Hypothalamus (tissue), 51 donors: Measurements from ENCODE around the gene TMED8.
"Not testable (repeated sequence)": the region's sequence is repeated elsewhere in the genome, so short reads cannot be mapped to it uniquely, and the experiment has no call there.

Source experiments
- DNase-seq, 51 donors: peaks; one replicate each; lab custom pipeline; 2025; lab: John Stamatoyannopoulos, UW

Gene TMED8

DNA sequence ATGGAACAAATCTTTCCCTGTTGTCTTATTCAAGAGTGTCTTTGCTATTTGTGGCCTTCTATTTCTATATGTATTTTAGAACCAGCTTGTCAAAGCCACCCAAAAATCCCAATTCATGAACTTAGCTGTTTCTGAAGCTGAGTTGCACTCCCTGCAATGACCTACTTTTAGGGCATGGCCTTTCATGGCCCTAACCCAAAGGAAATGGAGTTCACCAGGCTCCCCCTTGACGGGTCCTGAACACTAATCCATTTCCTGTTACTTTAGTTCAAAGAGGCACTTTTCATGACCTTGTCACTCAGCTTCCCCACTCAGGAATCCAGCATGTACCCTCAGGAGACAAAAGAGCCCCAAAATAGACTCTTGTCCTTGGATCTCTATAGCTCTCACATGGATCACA lies 7.6 kb downstream of the TMED8 start:
- no peak for DNase-seq

DNA sequence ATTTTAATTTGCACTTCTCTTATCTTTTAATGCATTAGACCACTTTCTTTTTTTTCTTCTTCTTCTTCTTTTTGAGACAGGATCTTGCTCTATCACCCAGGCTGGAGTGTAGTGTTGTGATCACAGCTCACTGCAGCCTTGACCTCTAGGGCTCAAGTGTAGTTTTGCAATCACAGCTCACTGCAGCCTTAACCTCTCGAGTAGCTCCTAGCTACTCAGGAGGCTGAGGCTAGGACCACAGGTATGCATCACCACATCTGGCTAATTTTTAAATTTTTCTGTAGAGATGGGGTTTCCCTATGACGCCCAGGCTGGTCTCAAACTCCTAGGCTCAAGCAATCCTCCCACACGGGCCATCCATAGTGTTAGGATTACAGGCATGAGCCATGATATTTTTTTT lies 12.7 kb downstream of the TMED8 start:
- no peak for DNase-seq

DNA sequence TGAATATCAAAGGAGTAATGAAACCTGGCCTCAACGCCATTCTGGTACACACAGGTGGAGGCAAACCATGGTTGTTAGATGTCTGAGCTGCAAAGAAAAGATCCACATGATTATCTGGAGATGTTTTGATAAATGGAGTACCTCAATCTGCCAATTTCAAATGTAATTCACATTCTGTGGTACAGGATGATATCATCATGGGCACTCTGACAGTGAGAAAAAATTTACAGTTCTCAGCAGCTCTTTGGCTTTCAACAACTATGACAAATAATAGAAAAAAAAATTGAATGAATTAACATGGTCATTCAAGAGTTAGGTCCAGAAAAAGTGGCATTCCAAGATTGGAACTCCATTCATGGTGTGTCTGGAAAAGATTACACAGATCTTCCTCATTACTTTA lies 17.3 kb downstream of the TMED8 start:
- DNase-seq = no peak

DNA sequence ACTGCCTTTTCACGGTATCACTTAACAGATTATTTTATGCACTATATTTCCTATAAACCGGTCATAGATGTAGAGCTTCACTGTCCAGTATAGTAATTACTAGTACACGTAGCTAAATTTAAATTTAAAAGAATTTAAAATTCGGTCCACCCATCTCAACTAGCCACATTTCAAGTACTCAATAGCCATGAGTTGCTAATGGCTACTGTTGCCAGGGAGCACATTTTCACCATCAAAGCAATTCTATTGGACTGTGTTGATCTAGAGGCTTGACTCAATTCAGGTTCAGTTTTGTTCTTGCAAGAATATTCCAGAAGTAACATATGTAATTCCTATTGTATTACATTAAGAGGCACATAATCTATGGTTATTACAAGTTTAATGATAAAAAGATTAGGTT lies 20.0 kb downstream of the TMED8 start:
- no peak for DNase-seq

DNA sequence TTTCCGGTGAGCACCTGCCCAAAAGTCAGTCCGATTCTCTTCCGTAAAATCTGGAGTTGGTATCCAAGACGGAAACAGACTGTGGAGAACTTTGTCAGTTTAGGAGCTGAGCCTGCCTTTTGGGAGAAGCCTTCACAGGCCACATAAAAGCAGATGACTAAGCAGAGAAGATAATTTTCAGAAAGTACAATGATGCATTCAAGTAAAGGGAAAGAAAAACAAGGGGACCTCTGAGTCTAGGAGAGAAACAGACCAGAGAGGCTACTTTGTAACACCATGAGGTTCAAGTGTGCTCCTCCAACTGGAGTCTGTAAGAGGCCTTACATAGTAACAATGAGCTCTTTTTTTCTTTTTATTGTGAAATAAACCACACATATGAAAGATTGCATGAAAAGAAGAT lies 21.1 kb downstream of the TMED8 start:
- DNase-seq = no peak

DNA sequence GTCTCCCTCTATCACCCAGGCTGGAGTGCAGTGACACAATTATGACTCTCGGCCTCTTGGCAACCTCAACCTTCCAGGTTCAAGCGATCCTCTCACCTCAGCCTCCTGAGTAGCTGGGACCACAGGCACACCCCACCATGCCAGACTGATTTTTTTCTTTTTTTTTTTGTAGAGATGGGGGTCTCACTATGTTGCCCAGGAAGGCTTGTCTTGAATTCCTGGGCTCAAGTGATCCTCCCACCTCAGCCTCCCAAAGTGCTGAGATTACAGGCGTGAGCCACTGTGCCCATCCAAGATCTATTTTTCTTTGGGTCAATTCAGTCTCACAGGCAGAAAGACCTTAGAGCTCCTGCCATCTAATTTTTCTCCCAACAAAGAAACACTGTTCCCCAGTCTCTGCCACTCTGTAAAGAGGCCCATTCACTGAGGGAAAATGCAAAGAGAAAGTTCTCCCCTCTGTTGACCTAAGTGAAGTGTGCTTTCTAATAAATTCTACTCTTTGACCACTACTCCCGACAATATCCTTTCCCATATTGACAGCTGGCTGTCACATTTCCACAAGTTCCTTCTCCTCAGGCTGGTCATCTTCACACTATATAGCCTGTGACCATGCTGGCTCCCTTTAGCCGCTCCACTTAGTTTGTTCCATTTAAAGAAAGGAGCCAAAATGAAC lies 23.3 kb downstream of the TMED8 start:
- DNase-seq = peak in 2 of 51 donors; percentile 25 to 28

DNA sequence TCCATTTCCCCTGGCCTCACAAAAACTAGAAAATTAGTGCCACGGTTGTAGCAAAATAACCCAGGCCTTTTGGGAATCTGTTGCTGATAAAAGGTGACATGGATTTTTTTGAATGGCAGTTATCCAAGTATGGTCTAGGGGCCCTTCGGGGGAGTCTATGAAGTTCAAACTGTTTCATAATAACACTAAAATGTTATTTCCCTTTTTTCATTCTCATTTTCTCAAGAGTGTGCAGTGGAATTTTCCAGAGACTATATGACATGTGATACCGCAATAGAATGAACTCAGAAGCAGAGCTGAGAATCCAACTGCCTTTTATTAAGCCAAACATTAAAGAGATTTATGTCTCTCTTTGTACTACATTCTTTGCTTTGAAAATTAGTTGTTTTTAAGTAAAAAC lies 29.1 kb downstream of the TMED8 start:
- no peak for DNase-seq

DNA sequence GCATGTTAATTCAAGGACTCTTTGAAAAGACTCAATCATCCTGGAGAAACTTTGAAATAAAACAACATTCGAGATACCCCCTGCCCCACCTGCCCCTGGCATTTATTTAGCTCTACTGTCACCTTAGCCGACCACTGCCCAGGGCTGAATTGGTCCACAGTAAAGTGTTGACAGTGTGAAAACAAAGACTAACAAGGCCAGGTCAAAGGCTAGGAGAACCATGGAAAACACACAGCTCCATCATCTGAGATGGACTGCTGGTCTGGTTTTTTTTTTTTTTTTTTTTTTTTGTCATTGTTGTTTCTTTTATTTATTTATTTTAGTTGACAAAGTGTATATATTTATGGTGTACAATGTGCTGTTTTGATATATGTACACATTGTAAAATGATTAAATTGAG lies 30.4 kb downstream of the TMED8 start:
- DNase-seq = no peak

DNA sequence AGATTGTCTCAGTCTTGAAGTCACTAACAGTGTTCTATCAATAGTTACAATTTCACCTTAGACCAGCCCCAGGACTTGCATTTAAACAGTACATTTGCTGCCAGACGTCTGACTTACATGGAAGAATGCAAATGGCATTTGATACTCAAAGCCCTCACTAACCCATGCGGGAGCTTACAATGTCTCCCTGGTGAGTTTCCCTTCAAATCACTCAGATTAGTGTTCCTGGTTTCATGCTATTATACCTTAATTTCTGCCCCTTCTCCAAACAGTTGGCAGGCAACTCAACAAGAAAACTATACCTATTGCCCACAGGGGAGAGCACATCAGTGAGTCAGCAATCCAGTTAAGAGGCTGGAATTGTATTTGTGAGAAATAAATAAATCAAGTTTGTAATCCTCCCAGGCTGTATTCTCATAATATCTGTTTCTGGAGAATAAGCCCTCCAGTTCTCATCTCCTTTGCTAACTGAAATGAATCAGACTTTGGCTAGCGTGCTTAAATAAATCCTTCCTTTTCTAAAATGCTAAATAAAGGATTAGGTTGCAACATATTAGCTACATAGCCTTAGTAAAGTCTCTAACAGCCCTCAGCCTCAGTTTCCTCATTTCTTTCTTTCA lies 32.4 kb downstream of the TMED8 start:
- no peak for DNase-seq

DNA sequence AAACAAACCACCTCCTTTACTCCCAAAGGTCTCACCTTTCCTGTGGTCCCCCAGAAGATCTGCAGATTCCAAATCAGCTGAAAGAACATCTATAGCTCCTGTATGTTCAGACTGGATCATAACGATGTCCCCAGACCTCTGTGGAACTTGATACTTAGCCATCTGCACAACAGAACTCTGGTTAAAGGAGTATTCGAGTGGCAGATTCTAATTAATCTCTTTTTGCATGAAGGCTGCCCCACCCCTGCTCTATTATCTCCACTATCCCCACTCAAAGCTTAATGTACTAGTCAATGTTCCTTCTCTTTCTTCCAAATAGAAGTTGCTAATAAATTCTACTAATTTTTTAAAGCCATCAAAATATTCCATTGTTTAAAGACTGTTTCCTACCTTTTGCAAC lies 33.2 kb downstream of the TMED8 start:
- no peak for DNase-seq

DNA sequence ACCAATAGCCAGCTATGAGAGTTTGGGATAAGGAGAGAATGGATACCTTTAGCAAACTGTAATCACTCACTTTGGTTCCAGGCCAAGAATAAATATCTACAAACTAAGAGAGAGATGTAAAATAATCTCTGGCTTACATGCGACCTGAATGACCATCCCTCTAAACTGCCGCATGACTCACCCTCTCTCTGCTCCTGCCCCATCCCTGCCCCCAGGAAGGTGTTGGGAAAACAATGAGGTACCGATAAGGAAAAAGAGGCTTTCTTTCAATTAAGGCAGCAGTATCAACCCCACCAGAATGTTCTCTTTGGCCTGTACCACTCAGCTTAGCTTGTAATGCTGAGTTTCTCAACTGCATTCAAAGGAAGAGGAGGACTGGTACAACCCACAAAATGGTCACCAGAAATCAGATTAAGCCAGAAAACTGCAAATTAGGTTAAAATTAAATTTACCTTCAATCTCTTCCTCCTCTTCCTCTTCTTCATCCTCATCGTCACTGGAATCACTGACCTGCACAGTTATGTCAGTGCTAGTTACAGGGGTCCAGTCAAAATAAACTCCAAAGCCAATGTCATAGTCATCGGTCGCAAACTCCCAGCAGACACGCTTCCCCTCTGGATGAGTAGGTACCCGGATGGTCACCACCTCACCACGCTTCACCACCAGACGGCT lies 34.0 kb downstream of the TMED8 start:
- DNase-seq = no peak

DNA sequence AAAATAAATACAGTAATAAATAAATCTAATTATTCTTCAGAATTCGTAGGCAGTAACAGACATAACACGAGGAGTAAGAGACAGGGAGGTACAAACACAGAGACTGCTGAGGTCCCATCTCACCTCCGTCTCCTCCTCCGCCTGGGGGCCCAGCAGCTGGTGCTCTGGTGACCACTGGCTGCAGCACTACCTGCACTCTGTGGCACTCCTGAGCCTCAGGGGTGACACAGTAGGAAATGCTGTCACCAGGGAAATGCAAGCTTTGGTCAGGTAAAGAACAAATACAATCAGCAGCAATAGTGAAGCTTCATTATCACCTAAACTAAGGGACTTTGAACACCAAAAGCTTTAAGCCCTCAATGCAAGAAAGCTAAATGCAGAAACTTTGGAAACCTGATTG lies 36.5 kb downstream of the TMED8 start:
- DNase-seq = no peak

DNA sequence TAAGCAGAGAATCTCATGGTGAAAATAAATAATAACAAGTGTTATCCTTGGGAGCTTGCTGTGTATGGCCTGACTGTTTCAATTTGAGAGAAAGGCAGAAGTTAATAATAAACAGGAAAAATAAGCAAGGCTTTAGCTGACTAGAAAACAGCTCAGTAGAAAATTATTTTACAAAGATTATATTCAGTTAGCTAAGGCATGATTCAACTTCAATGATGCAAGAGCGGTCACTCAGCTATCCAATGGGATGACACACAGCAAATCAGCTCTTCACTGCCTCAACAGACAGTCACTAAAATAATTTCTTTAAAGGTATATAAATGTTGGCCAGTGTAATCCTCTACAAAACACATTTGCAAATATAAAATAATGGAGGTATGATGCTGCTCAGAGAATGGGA lies 37.5 kb downstream of the TMED8 start:
- DNase-seq = no peak

DNA sequence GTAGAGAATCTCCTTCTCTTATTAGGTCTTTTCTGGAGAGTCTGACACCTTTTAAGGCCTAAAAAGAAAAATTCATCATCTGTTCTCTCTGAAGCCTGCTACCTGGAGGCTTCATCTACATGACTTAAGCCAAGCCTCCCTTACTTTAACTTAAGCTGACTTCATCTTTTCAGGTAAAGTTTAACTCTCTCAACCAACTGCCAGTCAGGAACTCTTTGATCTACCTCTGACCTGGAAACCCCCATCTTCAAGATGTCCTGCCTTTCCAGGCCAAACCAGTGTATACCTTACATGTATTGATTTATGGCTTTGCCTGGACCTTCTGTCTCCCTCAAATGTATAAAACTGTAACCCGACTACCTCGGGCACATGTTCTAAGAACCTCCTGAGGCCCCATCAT lies 38.6 kb downstream of the TMED8 start:
- DNase-seq = no peak

DNA sequence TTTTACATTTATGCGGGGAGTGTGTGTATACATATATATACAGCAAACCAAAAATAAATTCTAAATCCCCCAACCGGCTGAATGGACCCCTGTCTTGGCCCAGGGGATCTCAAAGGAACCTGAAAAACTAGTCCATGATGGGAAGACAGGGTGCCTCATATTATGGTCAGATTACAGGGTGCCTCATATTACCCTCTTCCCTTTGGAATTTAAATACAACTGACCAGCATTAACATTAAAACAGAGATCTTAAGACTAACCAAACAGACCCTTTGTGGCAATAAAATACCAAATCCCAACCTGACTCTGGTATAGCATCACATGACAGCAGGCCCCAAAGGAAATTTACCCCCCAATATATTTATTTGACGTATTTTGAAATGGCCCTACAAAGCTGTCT lies 39.0 kb downstream of the TMED8 start:
- no peak for DNase-seq

DNA sequence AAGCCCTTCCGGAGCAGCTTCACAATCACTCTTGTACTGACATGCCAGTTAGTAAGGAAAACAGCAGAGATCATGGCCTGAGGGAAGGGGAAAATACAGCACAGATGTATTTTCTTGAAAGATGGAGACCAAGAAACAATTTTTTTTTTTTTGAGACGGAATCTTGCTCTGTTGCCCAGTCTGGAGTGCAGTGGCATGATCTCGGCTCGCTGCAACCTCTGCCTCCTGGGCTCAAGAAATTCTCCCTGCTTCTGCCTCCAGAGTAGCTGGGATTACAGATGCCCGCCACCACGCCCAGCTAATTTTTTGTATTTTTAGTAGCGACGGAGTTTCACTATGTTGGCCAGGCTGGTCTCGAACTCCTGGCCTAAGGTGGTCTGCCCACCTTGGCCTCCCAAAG lies 39.6 kb downstream of the TMED8 start:
- DNase-seq = not testable (repeated sequence)

DNA sequence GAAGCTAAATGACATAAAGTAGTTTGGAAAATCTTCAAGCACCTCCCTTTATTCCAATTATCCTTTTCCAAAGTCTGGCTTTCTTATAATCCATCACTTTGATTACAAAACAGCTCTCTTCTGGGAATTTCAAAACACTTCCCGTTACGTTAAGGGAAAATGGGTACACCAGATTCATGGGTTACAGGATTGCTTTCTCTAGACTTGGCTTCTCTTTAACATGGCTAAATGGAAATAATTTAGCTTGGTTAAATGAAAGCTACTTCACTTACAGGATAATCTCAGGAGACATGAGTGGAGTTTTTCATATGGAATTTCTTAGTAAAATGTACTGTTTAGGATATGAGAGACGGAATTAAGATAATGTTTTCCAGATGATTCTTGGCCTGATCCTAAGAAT lies 41.3 kb downstream of the TMED8 start:
- no peak for DNase-seq

DNA sequence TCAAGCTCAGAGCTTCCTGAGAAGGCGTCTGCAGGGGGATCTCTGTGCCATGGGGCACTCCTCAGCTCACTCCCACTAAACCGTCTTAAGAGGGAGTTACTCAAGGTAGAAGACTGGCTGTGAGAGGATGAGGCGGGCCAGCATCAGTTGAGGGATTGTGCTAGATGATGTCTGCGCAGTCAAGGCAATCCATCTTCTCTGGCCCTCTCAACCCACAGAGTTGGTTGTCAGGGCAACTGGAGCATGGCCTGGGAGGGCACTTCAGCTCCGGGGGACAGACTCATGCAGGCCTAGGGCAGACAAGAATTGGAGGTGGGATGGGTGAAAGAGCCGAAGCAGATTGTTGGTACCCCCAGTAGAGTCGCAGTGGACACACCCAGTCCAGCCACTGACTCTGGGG lies 47.0 kb downstream of the TMED8 start:
- DNase-seq = no peak

DNA sequence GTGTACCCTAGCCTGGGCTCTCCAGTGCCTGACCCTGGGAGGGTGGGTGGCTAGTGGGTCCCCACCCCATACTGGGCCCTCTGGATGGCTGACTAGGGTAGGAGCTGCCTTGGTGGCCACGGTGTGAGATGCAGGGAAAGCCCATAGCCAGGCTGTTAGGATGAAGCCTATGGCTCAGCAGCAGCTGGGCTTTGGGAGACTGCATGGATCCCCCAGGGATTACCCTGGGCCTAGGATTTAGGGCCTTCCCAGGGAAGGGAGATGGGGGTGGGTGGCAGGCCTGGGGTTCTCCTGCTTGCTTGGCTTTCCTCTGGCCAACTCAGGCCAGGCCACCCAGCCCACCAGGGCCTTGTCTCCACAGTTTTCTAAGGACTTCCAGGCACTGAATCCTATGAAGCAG lies 49.8 kb downstream of the TMED8 start:
- DNase-seq = no peak

DNA sequence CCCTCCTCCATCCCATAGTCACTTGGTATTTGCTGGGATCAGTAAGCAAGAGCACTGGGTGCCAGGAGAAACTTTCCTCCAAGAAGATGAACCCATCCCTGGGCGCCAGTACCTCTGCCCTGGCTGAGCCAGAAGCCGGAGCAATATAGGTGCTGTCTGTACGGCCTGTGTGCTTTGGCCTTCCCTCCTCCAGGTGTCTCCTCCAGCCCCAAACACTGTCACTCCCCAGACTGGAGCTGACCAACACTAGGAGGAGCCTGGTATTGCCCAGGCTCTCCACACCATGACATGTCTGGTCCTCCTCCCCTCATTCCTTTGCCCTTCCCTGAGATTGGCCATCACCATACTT lies 51.2 kb downstream of the TMED8 start:
- DNase-seq = no peak

DNA sequence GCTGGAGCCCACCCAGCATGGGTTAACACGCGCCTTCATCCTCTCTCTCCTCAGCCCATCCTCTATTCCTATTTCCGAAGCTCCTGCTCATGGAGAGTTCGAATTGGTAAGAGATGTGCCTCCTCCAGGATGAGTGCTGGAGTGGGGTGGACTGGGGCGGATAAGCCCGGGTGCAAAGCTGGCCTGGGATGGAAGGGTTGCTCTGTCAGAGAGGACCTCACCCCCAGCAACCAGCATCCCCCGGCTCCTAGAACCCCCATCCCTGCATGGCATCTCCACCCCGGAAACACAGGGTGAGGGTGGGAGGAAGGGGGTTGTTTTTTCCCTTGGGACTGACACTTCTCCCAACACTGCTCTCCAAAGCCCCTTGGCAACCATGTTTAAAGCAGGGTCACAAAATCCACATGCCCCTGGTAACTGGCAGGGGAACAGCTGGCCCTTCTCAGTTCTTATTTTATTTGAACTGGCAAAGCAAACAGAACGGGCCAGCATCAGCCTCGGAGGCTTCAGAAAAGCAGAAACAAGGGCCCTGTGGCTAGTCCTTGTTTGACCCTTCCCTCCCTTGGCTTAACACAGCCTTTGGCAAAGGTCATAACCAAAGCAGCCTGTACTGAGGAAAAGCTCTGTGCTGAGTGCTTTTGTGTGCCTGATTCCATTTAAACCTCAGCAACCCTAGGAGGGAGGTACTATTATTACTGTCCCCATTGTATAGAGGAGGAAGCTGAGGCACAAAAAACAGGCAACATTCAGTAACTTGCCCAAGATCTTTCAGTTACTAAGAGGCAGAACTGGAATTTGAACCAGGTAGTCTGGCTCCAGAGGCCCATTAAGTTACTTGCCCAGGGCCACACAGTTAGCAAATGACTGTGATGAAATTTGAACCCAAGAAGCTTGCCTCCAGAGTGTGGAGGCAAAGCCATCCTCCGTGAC lies 51.8 kb downstream of the TMED8 start:
- no peak for DNase-seq
